ENCODE results near the gene THOC1. TPM values are rescaled to one million over a fixed set of nuclear protein-coding genes. Genes with fewer than 3 reads are reported as not detected.

Gene THOC1
- total RNA-seq, 1 experiment from 2014 or later = 33.3 TPM

DNA sequence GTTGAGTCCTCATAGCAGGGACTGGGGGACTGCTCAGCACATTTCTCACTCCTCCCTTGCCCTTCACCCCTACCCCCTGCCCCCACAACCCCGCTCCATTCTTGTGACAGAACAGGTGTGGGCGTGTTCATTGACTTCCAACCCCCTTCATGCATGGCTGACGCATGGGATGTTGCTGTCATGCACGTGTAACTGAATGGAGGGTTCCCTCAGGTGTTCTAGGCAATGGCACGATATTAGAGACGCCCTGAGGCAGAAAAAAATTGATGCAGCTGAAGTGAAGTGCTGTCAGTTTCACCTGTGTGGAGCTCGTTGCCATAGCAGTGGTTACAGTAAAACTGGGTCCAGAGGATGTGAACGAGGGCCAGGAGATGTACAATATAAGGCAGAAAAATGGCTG, 6.5 kb upstream of the THOC1 start:
- in situ Hi-C loops (cut with HindIII; ENCODE audit: low pct_unique_long_range_greater_than_20kb, low sequenced_read_pairs) = no loop called here
- Histone ChIP-seq H3K27me3 (ENCODE audit: control insufficient read depth, insufficient read depth, low read length) (no peaks in the 10 kb centered on the region; the same call in 1 of the 2 replicates), H3K4me3 (ENCODE audit: low read depth in 2 of 2, low read length in 2 of 2) (no peak overlapping the region), H3K9me3 (ENCODE audit: control insufficient read depth, insufficient read depth, low read depth, low read length) (no peaks in the 10 kb centered on the region), H3K4me1 (ENCODE audit: control insufficient read depth, insufficient read depth, low read length) (no peaks in the 10 kb centered on the region), H3K27ac (ENCODE audit: low read length) (no peak overlapping the region), H3K36me3 (ENCODE audit: control insufficient read depth, insufficient read depth, low read length) (no peaks in the 10 kb centered on the region)
- TF ChIP-seq SIN3A (IDR thresholded peaks at IDR 0.05; ENCODE audit: borderline replicate concordance, insufficient read depth, low read depth, low read length) (no peak), TCF7L2 (IDR thresholded peaks at IDR 0.05; ENCODE audit: low read depth, low read length) (no peak)
- ChIA-PET POLR2A (no interaction called here), CTCF (no interaction called here)
- intact Hi-C loops (cut with micrococcal nuclease; ENCODE audit: unreplicated experiment) = no loop called here
- DNase-seq (ENCODE audit: low read depth, low spot score) (no peak), ATAC-seq (no peak)
- BruUV-seq (replicated peaks) = no TSS peak

DNA sequence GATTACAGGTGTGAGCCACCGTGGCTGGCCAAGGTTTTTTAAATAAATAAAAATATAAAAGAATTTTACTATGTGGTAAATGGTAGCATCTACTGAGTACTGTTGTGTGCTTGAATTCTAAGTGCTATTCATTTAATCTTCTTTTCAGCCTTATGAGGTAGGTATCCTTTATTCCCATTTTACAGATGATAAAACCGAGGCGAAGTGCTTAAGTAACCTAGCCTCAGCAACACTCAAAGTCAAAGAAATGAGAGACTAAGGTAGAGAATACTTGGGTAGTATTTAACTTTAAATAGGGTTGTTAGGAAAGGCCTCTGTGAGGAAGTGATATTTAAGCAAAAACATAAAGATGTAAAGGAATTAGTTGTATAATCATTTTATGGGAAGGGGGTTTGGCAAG, 5.7 kb upstream of the THOC1 start:
- Histone ChIP-seq H3K4me1 (ENCODE audit: control insufficient read depth, insufficient read depth, low read length) (peaks cover 3% of the 10 kb centered on the region), H3K27me3 (ENCODE audit: control insufficient read depth, insufficient read depth, low read length) (no peaks in the 10 kb centered on the region; the same call in 1 of the 2 replicates), H3K36me3 (ENCODE audit: control insufficient read depth, insufficient read depth, low read length) (no peaks in the 10 kb centered on the region; the same call in 1 of the 2 replicates), H3K9me3 (ENCODE audit: control insufficient read depth, insufficient read depth, low read depth, low read length) (no peaks in the 10 kb centered on the region), H3K4me3 (ENCODE audit: low read depth in 2 of 2, low read length in 2 of 2) (no peak overlapping the region), H3K27ac (ENCODE audit: low read length) (no peak overlapping the region)
- intact Hi-C loops (cut with micrococcal nuclease; ENCODE audit: unreplicated experiment) (no loop called here), in situ Hi-C loops (cut with HindIII; ENCODE audit: low pct_unique_long_range_greater_than_20kb, low sequenced_read_pairs) (no loop called here)
- no TSS peak for BruUV-seq (replicated peaks)
- no peak for DNase-seq (ENCODE audit: low read depth, low spot score)
- no peak for ATAC-seq
- ChIA-PET POLR2A (no interaction called here), CTCF (no interaction called here)
- TF ChIP-seq CTCF (IDR thresholded peaks at IDR 0.05) = no peak
- TF ChIP-seq POLR2AphosphoS5 (IDR thresholded peaks at IDR 0.05; ENCODE audit: low read depth, low read length) = no peak
- TF ChIP-seq, protein P1, sequence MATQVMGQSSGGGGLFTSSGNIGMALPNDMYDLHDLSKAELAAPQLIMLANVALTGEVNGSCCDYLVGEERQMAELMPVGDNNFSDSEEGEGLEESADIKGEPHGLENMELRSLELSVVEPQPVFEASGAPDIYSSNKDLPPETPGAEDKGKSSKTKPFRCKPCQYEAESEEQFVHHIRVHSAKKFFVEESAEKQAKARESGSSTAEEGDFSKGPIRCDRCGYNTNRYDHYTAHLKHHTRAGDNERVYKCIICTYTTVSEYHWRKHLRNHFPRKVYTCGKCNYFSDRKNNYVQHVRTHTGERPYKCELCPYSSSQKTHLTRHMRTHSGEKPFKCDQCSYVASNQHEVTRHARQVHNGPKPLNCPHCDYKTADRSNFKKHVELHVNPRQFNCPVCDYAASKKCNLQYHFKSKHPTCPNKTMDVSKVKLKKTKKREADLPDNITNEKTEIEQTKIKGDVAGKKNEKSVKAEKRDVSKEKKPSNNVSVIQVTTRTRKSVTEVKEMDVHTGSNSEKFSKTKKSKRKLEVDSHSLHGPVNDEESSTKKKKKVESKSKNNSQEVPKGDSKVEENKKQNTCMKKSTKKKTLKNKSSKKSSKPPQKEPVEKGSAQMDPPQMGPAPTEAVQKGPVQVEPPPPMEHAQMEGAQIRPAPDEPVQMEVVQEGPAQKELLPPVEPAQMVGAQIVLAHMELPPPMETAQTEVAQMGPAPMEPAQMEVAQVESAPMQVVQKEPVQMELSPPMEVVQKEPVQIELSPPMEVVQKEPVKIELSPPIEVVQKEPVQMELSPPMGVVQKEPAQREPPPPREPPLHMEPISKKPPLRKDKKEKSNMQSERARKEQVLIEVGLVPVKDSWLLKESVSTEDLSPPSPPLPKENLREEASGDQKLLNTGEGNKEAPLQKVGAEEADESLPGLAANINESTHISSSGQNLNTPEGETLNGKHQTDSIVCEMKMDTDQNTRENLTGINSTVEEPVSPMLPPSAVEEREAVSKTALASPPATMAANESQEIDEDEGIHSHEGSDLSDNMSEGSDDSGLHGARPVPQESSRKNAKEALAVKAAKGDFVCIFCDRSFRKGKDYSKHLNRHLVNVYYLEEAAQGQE (IDR thresholded peaks at IDR 0.05; ENCODE audit: insufficient read depth in 1 of 2, low read depth in 2 of 2, low read length in 1 of 2) = no peak
- TF ChIP-seq SIN3A (IDR thresholded peaks at IDR 0.05; ENCODE audit: borderline replicate concordance, insufficient read depth, low read depth, low read length) = no peak
- TF ChIP-seq TCF7L2 (IDR thresholded peaks at IDR 0.05; ENCODE audit: low read depth, low read length) = no peak

DNA sequence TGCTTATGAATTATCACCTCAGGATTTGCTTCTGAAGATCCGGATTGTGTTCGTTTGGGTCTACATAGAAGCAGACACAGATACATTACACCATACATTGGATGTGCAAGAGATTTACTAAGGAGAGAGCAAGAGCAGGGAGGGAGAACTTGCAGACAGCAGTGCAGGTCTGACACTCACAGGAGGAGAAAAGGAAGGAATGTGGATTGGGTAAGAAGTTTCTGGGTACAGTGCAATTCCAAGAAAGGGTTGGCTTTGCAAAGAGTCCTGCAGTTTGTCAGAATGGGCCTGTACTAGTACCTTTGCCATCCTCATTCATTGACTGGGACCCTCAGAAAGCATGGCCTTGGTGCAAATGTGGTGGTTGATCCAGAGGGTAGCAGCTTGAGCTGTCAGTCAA, 4.8 kb upstream of the THOC1 start:
- no peak overlapping the region for H3K4me3 ChIP-seq (ENCODE audit: low read depth in 2 of 2, low read length in 2 of 2)
- H3K36me3 ChIP-seq (ENCODE audit: control insufficient read depth, insufficient read depth, low read length) = no peaks in the 10 kb centered on the region; the same call in 1 of the 2 replicates
- intact Hi-C loops (cut with micrococcal nuclease; ENCODE audit: unreplicated experiment) (no loop called here), in situ Hi-C loops (cut with HindIII; ENCODE audit: low pct_unique_long_range_greater_than_20kb, low sequenced_read_pairs) (no loop called here)
- BruUV-seq (replicated peaks) = no TSS peak
- DNase-seq (ENCODE audit: low read depth, low spot score) (no peak), ATAC-seq (no peak)
- H3K27me3 ChIP-seq (ENCODE audit: control insufficient read depth, insufficient read depth, low read length) = no peaks in the 10 kb centered on the region; the same call in 1 of the 2 replicates
- no peak overlapping the region for H3K27ac ChIP-seq (ENCODE audit: low read length)
- H3K4me1 ChIP-seq (ENCODE audit: control insufficient read depth, insufficient read depth, low read length) = peaks cover 3% of the 10 kb centered on the region
- no peaks in the 10 kb centered on the region for H3K9me3 ChIP-seq (ENCODE audit: control insufficient read depth, insufficient read depth, low read depth, low read length)
- ChIA-PET CTCF (no interaction called here), POLR2A (interaction anchor here (0.6 kb wide), 1 partner anchor 25 kb away, joined by 8 read pairs; no protein-coding TSS in a partner anchor)
- TF ChIP-seq POLR2AphosphoS5 (IDR thresholded peaks at IDR 0.05; ENCODE audit: low read depth, low read length) (no peak), CTCF (IDR thresholded peaks at IDR 0.05) (no peak), TCF7L2 (IDR thresholded peaks at IDR 0.05; ENCODE audit: low read depth, low read length) (no peak), SIN3A (IDR thresholded peaks at IDR 0.05; ENCODE audit: borderline replicate concordance, insufficient read depth, low read depth, low read length) (no peak)
- TF ChIP-seq, protein P1 (IDR thresholded peaks at IDR 0.05; ENCODE audit: insufficient read depth in 1 of 2, low read depth in 2 of 2, low read length in 1 of 2) = no peak

Measured in Panc1 (cell line).